Measurements from ENCODE around the gene GTF3C4.
"Not testable (repeated sequence)": the region's sequence is repeated elsewhere in the genome, so short reads cannot be mapped to it uniquely, and the experiment has no call there.

Gene GTF3C4

GRCh38 chr9:132702254-132702653, 32.0 kb downstream of the GTF3C4 start:
- H3K36me3 ChIP-seq (ENCODE audit: control insufficient read depth in 1 of 2, insufficient read depth in 2 of 2, low read length in 2 of 2) = no peaks in the 10 kb centered on the region

DNA sequence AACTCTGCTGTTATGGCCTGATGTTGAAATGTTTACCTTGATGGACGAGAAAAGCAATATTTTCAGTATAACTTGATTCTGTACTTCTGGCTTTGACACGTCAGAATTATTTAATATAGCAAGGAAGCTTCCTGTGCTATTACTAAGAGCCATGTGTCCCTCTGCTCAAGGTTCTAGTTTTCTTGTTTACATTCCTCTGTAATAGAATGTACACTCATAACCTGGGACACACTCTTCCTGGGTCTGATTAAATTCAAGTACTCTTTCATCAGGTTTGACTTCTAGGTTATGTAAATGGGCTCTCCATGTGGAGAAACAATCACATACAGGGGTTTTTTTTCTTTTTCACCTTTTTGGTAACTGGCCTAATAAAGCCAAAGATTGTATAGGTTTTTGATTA, 33.1 kb downstream of the GTF3C4 start:
- H3K27me3 ChIP-seq (ENCODE audit: low read depth, low read length) = no peaks in the 10 kb centered on the region
- H3K4me1 ChIP-seq (ENCODE audit: control insufficient read depth in 1 of 2, insufficient read depth in 2 of 2, low read length in 2 of 2) = no peaks in the 10 kb centered on the region
- peaks cover under 1 to 1% of the 10 kb centered on the region in 2 donors for H3K9me3 ChIP-seq (ENCODE audit: control insufficient read depth in 1 of 2, low read length in 2 of 2)
- H3K36me3 ChIP-seq (ENCODE audit: control insufficient read depth in 1 of 2, insufficient read depth in 2 of 2, low read length in 2 of 2) = no peaks in the 10 kb centered on the region
- no peak overlapping the region for H3K27ac ChIP-seq (ENCODE audit: low read length)
- no peak overlapping the region for H3K4me3 ChIP-seq (ENCODE audit: low read depth in 1 of 2, low read length in 2 of 2)

More at GRCh38 chr9:132702254-132702653, 32.0 kb downstream of the GTF3C4 start:
- Histone ChIP-seq H3K9me3 (ENCODE audit: control insufficient read depth in 1 of 2, low read length in 2 of 2) (peaks cover 5 to 12% of the 10 kb centered on the region in 2 donors), H3K27me3 (ENCODE audit: low read depth, low read length) (no peaks in the 10 kb centered on the region), H3K27ac (ENCODE audit: low read length) (no peak overlapping the region), H3K4me1 (ENCODE audit: control insufficient read depth in 1 of 2, insufficient read depth in 2 of 2, low read length in 2 of 2) (no peaks in the 10 kb centered on the region), H3K4me3 (ENCODE audit: low read depth in 1 of 2, low read length in 2 of 2) (no peak overlapping the region)

DNA sequence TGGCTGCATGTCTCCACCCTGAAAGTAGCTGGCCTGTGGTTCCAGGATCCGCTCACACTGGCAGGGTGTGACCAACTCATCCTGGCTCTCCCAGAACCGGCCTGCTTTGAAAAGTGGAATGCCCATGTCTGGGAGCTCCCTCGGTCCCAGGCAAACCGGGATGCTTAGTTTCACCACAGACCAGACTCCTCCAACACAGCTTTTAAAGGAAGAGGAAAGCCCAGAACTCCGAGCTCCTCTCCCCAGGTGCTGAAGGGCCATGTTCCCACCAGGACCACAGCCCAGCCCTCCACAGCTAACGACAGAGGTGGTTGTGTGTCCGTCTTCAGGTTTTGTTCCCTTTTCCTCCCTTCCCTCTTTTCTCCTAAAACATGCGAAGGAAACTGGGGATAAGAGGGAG, 38.0 kb downstream of the GTF3C4 start:
- Histone ChIP-seq H3K36me3 (ENCODE audit: control insufficient read depth in 1 of 2, insufficient read depth in 2 of 2, low read length in 2 of 2) (no peaks in the 10 kb centered on the region), H3K27me3 (ENCODE audit: low read depth, low read length) (no peaks in the 10 kb centered on the region), H3K9me3 (ENCODE audit: control insufficient read depth in 1 of 2, low read length in 2 of 2) (no peaks in the 10 kb centered on the region), H3K27ac (ENCODE audit: low read length) (no peak overlapping the region), H3K4me3 (ENCODE audit: low read depth in 1 of 2, low read length in 2 of 2) (no peak overlapping the region), H3K4me1 (ENCODE audit: control insufficient read depth in 1 of 2, insufficient read depth in 2 of 2, low read length in 2 of 2) (no peaks in the 10 kb centered on the region)

GRCh38 chr9:132708769-132709430, 38.6 kb downstream of the GTF3C4 start:
- H3K9me3 ChIP-seq (ENCODE audit: control insufficient read depth in 1 of 2, low read length in 2 of 2) = no peaks in the 10 kb centered on the region
- H3K27ac ChIP-seq (ENCODE audit: low read length) = no peak overlapping the region
- no peaks in the 10 kb centered on the region for H3K36me3 ChIP-seq (ENCODE audit: control insufficient read depth in 1 of 2, insufficient read depth in 2 of 2, low read length in 2 of 2)
- no peaks in the 10 kb centered on the region for H3K27me3 ChIP-seq (ENCODE audit: low read depth, low read length)
- H3K4me1 ChIP-seq (ENCODE audit: control insufficient read depth in 1 of 2, insufficient read depth in 2 of 2, low read length in 2 of 2) = no peaks in the 10 kb centered on the region
- no peak overlapping the region for H3K4me3 ChIP-seq (ENCODE audit: low read depth in 1 of 2, low read length in 2 of 2)

DNA sequence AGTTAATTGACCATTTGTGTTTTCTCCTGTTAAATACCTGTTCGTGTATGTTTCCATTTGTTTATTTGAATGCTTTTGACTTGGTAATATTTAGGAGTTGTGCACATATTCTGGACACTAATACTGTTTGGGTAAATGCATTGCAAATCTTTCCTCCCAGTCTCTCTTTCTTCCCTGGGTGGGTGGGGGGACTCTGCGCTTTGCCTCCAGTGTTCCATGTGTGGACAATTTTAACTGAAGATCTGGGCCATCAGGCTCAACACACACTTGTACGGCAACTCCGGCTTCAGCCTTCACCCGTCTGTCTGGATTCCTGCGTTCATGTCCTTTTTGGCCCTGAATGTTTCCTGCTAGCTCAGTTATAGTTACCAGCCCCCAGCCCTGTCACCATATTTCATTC, 40.1 kb downstream of the GTF3C4 start:
- Histone ChIP-seq H3K4me1 (ENCODE audit: control insufficient read depth in 1 of 2, insufficient read depth in 2 of 2, low read length in 2 of 2) (no peaks in the 10 kb centered on the region), H3K36me3 (ENCODE audit: control insufficient read depth in 1 of 2, insufficient read depth in 2 of 2, low read length in 2 of 2) (no peaks in the 10 kb centered on the region), H3K9me3 (ENCODE audit: control insufficient read depth in 1 of 2, low read length in 2 of 2) (no peaks in the 10 kb centered on the region), H3K4me3 (ENCODE audit: low read depth in 1 of 2, low read length in 2 of 2) (no peak overlapping the region), H3K27me3 (ENCODE audit: low read depth, low read length) (no peaks in the 10 kb centered on the region), H3K27ac (ENCODE audit: low read length) (no peak overlapping the region)

DNA sequence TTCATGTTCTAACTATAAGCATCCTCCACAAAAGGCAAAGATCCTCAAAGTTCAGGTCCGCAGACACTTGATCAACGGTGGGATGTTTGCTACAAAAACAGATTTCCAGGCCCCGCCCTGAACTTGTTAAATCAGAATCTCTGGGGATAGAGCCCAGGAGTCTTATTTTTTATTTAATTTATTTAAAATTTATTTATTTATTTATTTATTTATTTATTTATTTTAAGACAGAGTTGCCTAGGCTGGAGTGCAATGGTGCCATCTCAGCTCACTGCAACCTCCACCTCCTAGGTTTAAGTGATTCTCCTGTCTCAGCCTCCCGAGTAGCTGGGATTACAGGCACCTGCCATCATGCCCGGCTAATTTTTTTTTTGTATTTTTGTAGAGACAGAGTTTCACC, 40.9 kb downstream of the GTF3C4 start:
- not testable (repeated sequence) for H3K27me3 ChIP-seq (ENCODE audit: low read depth, low read length); H3K4me3 ChIP-seq (ENCODE audit: low read depth in 1 of 2, low read length in 2 of 2); H3K9me3 ChIP-seq (ENCODE audit: control insufficient read depth in 1 of 2, low read length in 2 of 2); H3K4me1 ChIP-seq (ENCODE audit: control insufficient read depth in 1 of 2, insufficient read depth in 2 of 2, low read length in 2 of 2); H3K36me3 ChIP-seq (ENCODE audit: control insufficient read depth in 1 of 2, insufficient read depth in 2 of 2, low read length in 2 of 2); H3K27ac ChIP-seq (ENCODE audit: low read length)

- H3K36me3 ChIP-seq (ENCODE audit: control insufficient read depth in 1 of 2, insufficient read depth in 2 of 2, low read length in 2 of 2) = no peaks in the 10 kb centered on the region
- H3K9me3 ChIP-seq (ENCODE audit: control insufficient read depth in 1 of 2, low read length in 2 of 2) = no peaks in the 10 kb centered on the region
Measured at GRCh38 chr9:132711846-132712245, 41.6 kb downstream of the GTF3C4 start.

GRCh38 chr9:132712753-132713152, 42.5 kb downstream of the GTF3C4 start:
- no peaks in the 10 kb centered on the region for H3K9me3 ChIP-seq (ENCODE audit: control insufficient read depth in 1 of 2, low read length in 2 of 2)
- H3K4me1 ChIP-seq (ENCODE audit: control insufficient read depth in 1 of 2, insufficient read depth in 2 of 2, low read length in 2 of 2) = no peaks in the 10 kb centered on the region
- H3K27me3 ChIP-seq (ENCODE audit: low read depth, low read length) = peaks cover 6% of the 10 kb centered on the region
- H3K36me3 ChIP-seq (ENCODE audit: control insufficient read depth in 1 of 2, insufficient read depth in 2 of 2, low read length in 2 of 2) = no peaks in the 10 kb centered on the region
- H3K4me3 ChIP-seq (ENCODE audit: low read depth in 1 of 2, low read length in 2 of 2) = no peak overlapping the region
- no peak overlapping the region for H3K27ac ChIP-seq (ENCODE audit: low read length)

More at GRCh38 chr9:132711846-132712245, 41.6 kb downstream of the GTF3C4 start:
- H3K4me3 ChIP-seq (ENCODE audit: low read depth in 1 of 2, low read length in 2 of 2) = no peak overlapping the region
- no peak overlapping the region for H3K27ac ChIP-seq (ENCODE audit: low read length)
- H3K27me3 ChIP-seq (ENCODE audit: low read depth, low read length) = peaks cover 2% of the 10 kb centered on the region
- H3K4me1 ChIP-seq (ENCODE audit: control insufficient read depth in 1 of 2, insufficient read depth in 2 of 2, low read length in 2 of 2) = no peaks in the 10 kb centered on the region

DNA sequence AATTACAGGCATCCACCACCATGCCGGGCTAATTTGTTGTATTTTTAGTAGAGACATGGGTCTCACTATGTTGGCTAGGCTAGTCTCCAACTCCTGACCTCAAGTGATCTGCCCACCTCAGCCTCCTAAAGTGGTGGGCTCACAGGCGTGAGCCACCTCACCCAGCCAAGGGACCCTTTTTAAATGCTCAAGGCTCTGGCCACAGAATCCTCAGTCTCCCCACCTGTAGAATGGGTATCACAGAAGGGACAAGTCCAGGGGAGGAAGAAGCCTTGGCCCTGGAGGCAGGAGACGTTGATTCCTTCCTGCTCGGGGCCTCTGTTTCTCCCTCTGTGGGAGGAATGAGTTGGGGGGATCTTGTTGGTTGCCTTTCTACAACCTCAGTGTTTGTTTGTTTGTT, 45.7 kb downstream of the GTF3C4 start:
- H3K9me3 ChIP-seq (ENCODE audit: control insufficient read depth in 1 of 2, low read length in 2 of 2) = no peaks in the 10 kb centered on the region
- no peak overlapping the region for H3K27ac ChIP-seq (ENCODE audit: low read length)
- peaks cover 6% of the 10 kb centered on the region for H3K27me3 ChIP-seq (ENCODE audit: low read depth, low read length)
- H3K36me3 ChIP-seq (ENCODE audit: control insufficient read depth in 1 of 2, insufficient read depth in 2 of 2, low read length in 2 of 2) = no peaks in the 10 kb centered on the region
- no peak overlapping the region for H3K4me3 ChIP-seq (ENCODE audit: low read depth in 1 of 2, low read length in 2 of 2)
- no peaks in the 10 kb centered on the region for H3K4me1 ChIP-seq (ENCODE audit: control insufficient read depth in 1 of 2, insufficient read depth in 2 of 2, low read length in 2 of 2)

DNA sequence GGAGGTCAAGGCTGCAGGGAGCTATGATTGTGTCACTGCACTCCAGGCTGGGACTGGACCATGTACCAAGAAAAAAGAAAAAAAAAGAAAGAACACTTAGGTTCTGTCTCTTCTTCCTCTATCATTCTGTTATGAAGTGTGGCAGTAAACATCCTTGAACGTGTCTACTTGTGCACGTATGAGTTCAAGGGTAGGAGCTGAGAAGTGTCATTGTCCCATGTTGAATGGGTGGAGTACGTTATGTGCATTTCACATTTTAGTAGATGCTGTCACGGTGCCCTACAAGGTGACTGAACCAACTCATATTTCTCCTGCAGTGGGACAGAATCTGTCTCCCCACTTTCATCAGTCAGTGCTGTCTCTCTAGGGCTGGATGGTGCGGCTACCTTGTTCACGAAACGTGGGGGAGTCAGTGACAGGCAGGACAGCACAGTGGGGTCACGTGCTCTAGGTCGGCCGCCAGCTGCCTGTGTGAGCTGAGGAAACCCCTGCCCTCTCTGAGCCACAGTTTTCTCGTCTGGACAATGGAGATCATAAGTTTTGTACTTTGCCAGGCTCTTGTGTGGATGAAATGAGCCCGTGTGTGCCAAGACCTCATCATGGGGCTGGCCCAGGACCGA, 47.2 kb downstream of the GTF3C4 start:
- peaks cover 6% of the 10 kb centered on the region for H3K27me3 ChIP-seq (ENCODE audit: low read depth, low read length)

GRCh38 chr9:132718381-132718928, 48.2 kb downstream of the GTF3C4 start:
- not testable (repeated sequence) for H3K4me3 ChIP-seq (ENCODE audit: low read depth in 1 of 2, low read length in 2 of 2); H3K36me3 ChIP-seq (ENCODE audit: control insufficient read depth in 1 of 2, insufficient read depth in 2 of 2, low read length in 2 of 2); H3K27me3 ChIP-seq (ENCODE audit: low read depth, low read length); H3K9me3 ChIP-seq (ENCODE audit: control insufficient read depth in 1 of 2, low read length in 2 of 2); H3K4me1 ChIP-seq (ENCODE audit: control insufficient read depth in 1 of 2, insufficient read depth in 2 of 2, low read length in 2 of 2); H3K27ac ChIP-seq (ENCODE audit: low read length)

More for the DNA sequence above, 47.2 kb downstream of the GTF3C4 start:
- Histone ChIP-seq H3K4me3 (ENCODE audit: low read depth in 1 of 2, low read length in 2 of 2) (no peak overlapping the region), H3K4me1 (ENCODE audit: control insufficient read depth in 1 of 2, insufficient read depth in 2 of 2, low read length in 2 of 2) (no peaks in the 10 kb centered on the region), H3K27ac (ENCODE audit: low read length) (no peak overlapping the region), H3K36me3 (ENCODE audit: control insufficient read depth in 1 of 2, insufficient read depth in 2 of 2, low read length in 2 of 2) (no peaks in the 10 kb centered on the region), H3K9me3 (ENCODE audit: control insufficient read depth in 1 of 2, low read length in 2 of 2) (no peaks in the 10 kb centered on the region)
